ENCODE measurements around the gene PIK3AP1.
"Not testable (repeated sequence)": the region's sequence is repeated elsewhere in the genome, so short reads cannot be mapped to it uniquely, and the experiment has no call there.

DNA sequence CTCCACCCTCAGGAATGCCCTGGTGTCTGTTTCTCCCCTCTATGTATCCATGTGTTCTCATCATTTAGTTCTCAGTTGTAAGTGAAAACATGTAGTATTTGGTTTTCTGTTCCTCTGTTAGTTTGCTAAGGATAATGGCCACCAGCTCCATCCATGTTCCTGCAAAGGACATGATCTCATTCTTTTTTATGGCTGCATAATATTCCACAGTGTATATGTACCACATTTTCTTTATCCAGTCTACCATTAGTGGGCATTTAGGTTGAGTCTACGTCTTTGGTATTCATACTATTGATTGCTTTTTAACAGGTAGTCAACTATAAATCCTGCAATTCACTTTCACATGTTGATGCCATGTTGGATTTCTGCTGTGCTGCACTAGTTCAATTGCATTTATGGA, 39.9 kb downstream of the PIK3AP1 start:
- TF ChIP-seq, protein P1, sequence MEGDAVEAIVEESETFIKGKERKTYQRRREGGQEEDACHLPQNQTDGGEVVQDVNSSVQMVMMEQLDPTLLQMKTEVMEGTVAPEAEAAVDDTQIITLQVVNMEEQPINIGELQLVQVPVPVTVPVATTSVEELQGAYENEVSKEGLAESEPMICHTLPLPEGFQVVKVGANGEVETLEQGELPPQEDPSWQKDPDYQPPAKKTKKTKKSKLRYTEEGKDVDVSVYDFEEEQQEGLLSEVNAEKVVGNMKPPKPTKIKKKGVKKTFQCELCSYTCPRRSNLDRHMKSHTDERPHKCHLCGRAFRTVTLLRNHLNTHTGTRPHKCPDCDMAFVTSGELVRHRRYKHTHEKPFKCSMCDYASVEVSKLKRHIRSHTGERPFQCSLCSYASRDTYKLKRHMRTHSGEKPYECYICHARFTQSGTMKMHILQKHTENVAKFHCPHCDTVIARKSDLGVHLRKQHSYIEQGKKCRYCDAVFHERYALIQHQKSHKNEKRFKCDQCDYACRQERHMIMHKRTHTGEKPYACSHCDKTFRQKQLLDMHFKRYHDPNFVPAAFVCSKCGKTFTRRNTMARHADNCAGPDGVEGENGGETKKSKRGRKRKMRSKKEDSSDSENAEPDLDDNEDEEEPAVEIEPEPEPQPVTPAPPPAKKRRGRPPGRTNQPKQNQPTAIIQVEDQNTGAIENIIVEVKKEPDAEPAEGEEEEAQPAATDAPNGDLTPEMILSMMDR (conservative IDR thresholded peaks at IDR 0.05; ENCODE audit: low read depth, low read length): not testable (repeated sequence)
- not testable (repeated sequence) for TF ChIP-seq POLR2A (IDR thresholded peaks at IDR 0.05; ENCODE audit: low read depth, low read length); MXI1 (IDR thresholded peaks at IDR 0.05; ENCODE audit: borderline replicate concordance, low read depth, low read length); RCOR1 (IDR thresholded peaks at IDR 0.05; ENCODE audit: insufficient replicate concordance, low read length); BHLHE40 (IDR thresholded peaks at IDR 0.05; ENCODE audit: low read depth, low read length); RAD21 (IDR thresholded peaks at IDR 0.05; ENCODE audit: low read length); RFX5 (IDR thresholded peaks at IDR 0.05; ENCODE audit: low read depth, low read length); SMC3 (IDR thresholded peaks at IDR 0.05; ENCODE audit: low read depth, low read length); NFE2L2 (IDR thresholded peaks at IDR 0.05; ENCODE audit: low read depth, low read length); MAFK (IDR thresholded peaks at IDR 0.05; ENCODE audit: low read depth, low read length)
- TF ChIP-seq, protein P2, sequence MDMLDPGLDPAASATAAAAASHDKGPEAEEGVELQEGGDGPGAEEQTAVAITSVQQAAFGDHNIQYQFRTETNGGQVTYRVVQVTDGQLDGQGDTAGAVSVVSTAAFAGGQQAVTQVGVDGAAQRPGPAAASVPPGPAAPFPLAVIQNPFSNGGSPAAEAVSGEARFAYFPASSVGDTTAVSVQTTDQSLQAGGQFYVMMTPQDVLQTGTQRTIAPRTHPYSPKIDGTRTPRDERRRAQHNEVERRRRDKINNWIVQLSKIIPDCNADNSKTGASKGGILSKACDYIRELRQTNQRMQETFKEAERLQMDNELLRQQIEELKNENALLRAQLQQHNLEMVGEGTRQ (IDR thresholded peaks at IDR 0.05; ENCODE audit: low read depth, low read length): not testable (repeated sequence)
